Right lobe of liver (tissue), 4 donors: Measurements from ENCODE around the gene DRAXIN.

Experiments
- CTCF ChIP-seq, 4 donors: fragments of 200-600 bp in 3 of 4; fragments of 450-650 bp in 1 of 4; IDR thresholded peaks; one replicate each; pipeline versions ENCODE4 v1.5.1 to v1.8.0; 2016 to 2022; ENCODE audit warnings: antibody characterized with exemption in 4 of 4, mild to moderate bottlenecking in 2 of 4
- POLR2A ChIP-seq: fragments of 450-650 bp; IDR thresholded peaks from one replicate; pipeline ENCODE4 v1.6.1; 2017; ENCODE audit warnings: antibody characterized with exemption, mild to moderate bottlenecking
- donor health status: DM: no; HTN: no; CAD: no.
- donor health status: DM: no; HTN: no; CAD: no.
- donor health status: DM: no; HTN: yes; CAD: no.

- TF ChIP-seq CTCF (IDR thresholded peaks at IDR 0.05) (no peak), POLR2A (no peak)
Measured at GRCh38 chr1:11714831-11715575, 23.5 kb downstream of the DRAXIN start.
